ENCODE results near the gene AFTPH. TPM values are rescaled to one million over a fixed set of nuclear protein-coding genes. Genes with fewer than 3 reads are reported as not detected.

AFTPH gene
- total and polyA plus RNA-seq, 9 of the 15 experiments (the other 6 are each of a cell fraction or from before 2014, with no cell fraction given) = 8.0 to 26.2 (median 13.8) TPM

DNA sequence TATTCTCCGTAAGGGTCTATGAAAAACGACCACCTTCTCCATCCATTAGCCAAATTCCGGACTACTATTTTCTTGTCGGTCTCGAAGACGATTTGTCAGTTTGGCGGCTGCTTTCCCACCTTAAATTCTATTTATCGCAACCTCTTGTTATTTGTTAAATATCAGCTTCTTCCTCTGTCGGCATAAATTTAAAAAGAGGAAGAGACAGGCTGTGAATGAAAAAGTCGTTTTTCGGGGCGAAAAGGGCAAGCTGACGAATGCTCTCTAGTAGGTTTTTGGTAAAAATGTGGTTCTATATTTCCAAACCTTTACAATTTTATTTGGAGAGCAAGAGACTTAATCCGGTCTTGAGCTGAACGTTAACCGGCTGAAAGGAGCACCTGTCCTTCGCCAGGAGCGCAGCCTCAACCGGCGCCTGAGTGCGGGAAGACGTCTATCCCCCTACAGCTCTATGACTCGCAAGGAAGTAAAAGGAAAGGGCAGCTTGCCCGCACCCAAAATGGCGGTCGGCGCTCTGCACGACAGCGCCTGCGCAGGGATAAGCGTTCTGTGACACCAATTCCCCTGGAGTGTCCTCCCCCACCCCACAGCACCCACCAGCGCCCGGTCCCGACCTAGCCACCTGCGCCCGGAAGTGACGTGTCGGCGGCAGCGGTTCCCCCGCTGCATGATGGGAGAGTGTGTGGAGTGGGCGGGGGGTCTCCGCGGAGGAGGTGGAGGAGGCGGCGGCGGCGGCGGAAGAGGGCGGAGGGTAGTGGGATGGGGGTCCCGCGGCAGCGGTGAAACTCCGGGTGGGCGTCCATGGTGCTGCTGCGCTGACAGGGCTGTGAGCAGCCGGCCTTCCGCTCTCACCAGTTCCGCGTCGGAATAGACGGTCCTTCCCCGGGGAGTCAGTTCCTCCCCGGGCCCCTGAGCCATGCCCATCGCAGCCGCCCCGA, at the start of gene AFTPH (continued):
- TF ChIP-seq, protein P1, sequence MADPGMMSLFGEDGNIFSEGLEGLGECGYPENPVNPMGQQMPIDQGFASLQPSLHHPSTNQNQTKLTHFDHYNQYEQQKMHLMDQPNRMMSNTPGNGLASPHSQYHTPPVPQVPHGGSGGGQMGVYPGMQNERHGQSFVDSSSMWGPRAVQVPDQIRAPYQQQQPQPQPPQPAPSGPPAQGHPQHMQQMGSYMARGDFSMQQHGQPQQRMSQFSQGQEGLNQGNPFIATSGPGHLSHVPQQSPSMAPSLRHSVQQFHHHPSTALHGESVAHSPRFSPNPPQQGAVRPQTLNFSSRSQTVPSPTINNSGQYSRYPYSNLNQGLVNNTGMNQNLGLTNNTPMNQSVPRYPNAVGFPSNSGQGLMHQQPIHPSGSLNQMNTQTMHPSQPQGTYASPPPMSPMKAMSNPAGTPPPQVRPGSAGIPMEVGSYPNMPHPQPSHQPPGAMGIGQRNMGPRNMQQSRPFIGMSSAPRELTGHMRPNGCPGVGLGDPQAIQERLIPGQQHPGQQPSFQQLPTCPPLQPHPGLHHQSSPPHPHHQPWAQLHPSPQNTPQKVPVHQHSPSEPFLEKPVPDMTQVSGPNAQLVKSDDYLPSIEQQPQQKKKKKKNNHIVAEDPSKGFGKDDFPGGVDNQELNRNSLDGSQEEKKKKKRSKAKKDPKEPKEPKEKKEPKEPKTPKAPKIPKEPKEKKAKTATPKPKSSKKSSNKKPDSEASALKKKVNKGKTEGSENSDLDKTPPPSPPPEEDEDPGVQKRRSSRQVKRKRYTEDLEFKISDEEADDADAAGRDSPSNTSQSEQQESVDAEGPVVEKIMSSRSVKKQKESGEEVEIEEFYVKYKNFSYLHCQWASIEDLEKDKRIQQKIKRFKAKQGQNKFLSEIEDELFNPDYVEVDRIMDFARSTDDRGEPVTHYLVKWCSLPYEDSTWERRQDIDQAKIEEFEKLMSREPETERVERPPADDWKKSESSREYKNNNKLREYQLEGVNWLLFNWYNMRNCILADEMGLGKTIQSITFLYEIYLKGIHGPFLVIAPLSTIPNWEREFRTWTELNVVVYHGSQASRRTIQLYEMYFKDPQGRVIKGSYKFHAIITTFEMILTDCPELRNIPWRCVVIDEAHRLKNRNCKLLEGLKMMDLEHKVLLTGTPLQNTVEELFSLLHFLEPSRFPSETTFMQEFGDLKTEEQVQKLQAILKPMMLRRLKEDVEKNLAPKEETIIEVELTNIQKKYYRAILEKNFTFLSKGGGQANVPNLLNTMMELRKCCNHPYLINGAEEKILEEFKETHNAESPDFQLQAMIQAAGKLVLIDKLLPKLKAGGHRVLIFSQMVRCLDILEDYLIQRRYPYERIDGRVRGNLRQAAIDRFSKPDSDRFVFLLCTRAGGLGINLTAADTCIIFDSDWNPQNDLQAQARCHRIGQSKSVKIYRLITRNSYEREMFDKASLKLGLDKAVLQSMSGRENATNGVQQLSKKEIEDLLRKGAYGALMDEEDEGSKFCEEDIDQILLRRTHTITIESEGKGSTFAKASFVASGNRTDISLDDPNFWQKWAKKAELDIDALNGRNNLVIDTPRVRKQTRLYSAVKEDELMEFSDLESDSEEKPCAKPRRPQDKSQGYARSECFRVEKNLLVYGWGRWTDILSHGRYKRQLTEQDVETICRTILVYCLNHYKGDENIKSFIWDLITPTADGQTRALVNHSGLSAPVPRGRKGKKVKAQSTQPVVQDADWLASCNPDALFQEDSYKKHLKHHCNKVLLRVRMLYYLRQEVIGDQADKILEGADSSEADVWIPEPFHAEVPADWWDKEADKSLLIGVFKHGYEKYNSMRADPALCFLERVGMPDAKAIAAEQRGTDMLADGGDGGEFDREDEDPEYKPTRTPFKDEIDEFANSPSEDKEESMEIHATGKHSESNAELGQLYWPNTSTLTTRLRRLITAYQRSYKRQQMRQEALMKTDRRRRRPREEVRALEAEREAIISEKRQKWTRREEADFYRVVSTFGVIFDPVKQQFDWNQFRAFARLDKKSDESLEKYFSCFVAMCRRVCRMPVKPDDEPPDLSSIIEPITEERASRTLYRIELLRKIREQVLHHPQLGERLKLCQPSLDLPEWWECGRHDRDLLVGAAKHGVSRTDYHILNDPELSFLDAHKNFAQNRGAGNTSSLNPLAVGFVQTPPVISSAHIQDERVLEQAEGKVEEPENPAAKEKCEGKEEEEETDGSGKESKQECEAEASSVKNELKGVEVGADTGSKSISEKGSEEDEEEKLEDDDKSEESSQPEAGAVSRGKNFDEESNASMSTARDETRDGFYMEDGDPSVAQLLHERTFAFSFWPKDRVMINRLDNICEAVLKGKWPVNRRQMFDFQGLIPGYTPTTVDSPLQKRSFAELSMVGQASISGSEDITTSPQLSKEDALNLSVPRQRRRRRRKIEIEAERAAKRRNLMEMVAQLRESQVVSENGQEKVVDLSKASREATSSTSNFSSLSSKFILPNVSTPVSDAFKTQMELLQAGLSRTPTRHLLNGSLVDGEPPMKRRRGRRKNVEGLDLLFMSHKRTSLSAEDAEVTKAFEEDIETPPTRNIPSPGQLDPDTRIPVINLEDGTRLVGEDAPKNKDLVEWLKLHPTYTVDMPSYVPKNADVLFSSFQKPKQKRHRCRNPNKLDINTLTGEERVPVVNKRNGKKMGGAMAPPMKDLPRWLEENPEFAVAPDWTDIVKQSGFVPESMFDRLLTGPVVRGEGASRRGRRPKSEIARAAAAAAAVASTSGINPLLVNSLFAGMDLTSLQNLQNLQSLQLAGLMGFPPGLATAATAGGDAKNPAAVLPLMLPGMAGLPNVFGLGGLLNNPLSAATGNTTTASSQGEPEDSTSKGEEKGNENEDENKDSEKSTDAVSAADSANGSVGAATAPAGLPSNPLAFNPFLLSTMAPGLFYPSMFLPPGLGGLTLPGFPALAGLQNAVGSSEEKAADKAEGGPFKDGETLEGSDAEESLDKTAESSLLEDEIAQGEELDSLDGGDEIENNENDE (IDR thresholded peaks at IDR 0.05; ENCODE audit: low read depth, low read length) = no peak
- TF ChIP-seq ZNF586 (CRISPR knock-in tag; conservative IDR thresholded peaks at IDR 0.05) = no peak
- TF ChIP-seq SNRNP70 (optimal IDR thresholded peaks at IDR 0.05; ENCODE audit: low read depth, low read length) = no peak
- TF ChIP-seq NR4A1 (CRISPR knock-in tag; IDR thresholded peaks at IDR 0.05) = no peak
- TF ChIP-seq NR4A1 (tag; IDR thresholded peaks at IDR 0.05) = no peak
- TF ChIP-seq ZNF717 (CRISPR knock-in tag; IDR thresholded peaks at IDR 0.05) = no peak
- TF ChIP-seq, protein P2, sequence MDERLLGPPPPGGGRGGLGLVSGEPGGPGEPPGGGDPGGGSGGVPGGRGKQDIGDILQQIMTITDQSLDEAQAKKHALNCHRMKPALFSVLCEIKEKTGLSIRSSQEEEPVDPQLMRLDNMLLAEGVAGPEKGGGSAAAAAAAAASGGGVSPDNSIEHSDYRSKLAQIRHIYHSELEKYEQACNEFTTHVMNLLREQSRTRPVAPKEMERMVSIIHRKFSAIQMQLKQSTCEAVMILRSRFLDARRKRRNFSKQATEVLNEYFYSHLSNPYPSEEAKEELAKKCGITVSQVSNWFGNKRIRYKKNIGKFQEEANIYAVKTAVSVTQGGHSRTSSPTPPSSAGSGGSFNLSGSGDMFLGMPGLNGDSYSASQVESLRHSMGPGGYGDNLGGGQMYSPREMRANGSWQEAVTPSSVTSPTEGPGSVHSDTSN (CRISPR knock-in tag; IDR thresholded peaks at IDR 0.05; ENCODE audit: low read depth) = no peak
- TF ChIP-seq, protein P2 (tag; conservative IDR thresholded peaks at IDR 0.05; ENCODE audit: low read depth) = 0 out of 2 replicates have a peak, but pooled peaks have one; percentile 30
- no peak for TF ChIP-seq BCOR (IDR thresholded peaks at IDR 0.05)

All from K562 (cell line).